NOMO-1 (cell line): ENCODE results near the gene FCER2.

Source experiments
- DNase-seq, 2 experiments: peaks; one replicate each; lab custom pipeline; 2025; ENCODE audit not compliant: unreplicated experiment in 2 of 2; lab: John Stamatoyannopoulos, UW

FCER2 gene

DNA sequence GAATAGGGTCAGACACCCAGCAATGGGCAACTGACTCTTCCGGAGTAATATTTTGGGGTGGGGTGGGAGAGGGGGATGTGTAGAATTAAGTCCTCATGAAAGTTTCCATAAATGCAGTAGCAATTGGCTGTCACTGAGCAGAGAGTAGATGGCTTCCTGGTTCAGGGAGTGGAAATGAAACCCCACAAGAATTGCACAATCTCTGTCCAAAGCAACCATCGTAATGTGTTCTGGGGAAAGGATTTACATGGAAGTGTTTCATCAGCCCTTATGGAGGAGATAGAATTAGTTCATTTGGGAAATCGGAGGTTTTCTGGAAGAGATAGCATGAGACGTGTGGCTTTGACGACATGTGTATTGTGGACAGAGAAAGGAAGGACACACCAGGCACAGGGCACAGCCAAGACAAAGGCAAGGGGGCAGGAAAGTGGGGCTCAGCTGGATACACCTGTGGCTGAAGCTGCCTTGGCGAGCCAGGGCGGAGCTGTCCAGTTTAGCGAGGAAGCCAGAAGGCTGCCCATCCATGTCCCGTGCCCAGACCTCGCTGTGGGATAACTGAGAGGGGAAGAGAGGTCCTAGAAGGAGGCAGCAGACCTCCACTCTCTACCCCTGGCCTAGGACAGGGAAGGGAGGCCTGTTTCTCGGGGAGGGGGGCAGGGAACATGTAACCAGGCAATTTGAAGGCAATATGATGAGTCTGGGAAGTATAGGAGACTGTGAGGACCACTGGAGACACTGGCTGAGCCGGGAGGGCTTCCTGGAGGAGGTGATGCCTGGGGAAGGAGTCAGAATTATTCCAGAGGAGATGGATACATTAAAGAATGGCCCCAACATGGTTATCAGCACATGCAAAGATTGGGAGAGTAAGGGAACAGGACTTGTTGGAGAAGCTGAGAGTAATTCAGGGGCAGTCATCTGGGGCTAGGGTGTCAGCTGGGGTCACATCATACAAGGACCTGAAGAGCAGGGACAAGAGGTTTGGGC is 32.6 kb upstream of the FCER2 start:
- peak; percentile 63 to 87 for DNase-seq

DNA sequence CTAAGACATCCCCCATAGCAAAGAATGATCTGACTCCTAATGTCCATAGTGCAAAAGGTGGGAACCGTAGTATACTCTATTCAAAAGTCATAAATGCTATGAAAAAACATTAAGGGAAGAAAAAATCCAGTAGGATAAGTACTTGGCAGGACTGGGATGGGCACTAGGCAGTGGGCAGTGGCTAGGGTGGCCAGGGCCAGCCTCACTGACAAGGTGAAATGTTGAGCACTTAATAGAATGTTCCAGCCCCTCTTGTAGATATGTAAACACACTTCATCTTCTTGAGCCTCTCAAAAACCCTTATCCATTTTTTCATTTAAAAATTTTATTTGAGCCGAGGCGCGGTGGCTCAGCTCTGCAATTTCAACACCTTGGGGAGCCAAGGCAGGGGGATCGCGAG is 31.4 kb upstream of the FCER2 start:
- no peak for DNase-seq

GRCh38 chr19:7732045-7732444 is 30.1 kb upstream of the FCER2 start, which contains the start of gene CLEC4G:
CLEC4G (minus strand) TSS chr19:7732110; CDS start chr19:7732102, 8 bp downstream.
- DNase-seq = no peak

- DNase-seq = no peak
Measured at GRCh38 chr19:7731615-7732014, 29.7 kb upstream of the FCER2 start.

GRCh38 chr19:7731218-7731595 is 29.3 kb upstream of the FCER2 start:
- no peak for DNase-seq

DNA sequence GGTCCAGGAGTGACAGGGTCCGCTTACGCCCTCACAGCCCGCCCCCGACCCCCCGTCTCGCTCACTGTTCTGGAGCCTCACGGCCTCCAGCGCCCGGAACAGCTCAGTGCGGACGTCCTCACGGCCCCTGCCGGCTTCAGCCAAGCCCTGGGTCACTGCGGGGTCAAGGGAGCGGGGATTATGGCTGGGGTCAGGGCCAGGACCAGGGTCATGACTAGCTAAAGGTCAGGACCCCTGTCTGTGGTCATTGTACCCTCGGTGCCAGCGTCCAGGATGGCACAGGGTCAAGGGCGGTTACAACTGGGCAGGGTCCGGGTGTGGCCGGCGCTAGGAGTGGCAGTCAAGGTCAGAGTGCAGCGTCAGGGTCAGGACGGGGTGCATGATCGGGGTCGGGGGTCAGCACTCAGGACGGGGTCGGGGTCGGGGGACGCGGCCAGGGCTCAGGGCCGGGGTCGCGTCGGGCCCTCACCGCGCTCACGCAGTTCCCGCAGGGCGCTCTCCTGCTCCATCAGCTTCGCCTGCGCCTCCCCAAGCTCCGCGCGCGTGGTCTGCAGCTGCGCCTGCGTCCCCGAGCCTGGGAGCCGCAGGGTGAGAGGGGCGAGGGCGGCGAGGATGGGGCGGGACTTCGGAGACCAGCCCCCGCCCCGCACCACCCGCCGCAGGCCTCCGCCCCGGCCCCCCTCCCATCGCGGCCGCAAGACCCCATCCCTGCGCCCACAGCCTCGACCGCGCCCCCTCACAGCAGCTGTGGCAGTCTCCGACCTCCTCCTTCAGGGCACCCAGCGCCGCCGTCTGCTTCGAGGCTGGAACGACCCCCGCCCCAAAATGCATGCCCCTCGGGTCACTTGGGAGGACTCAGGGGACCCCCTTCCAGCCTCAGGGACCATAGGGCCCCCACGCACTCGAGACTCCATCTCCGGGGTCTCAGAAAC is 28.6 kb upstream of the FCER2 start:
- DNase-seq = no peak

GRCh38 chr19:7729831-7730285 is 27.9 kb upstream of the FCER2 start:
- DNase-seq = no peak

GRCh38 chr19:7729211-7729610 is 27.3 kb upstream of the FCER2 start:
- DNase-seq = peak in 1 of 2 experiments; percentile 18

DNA sequence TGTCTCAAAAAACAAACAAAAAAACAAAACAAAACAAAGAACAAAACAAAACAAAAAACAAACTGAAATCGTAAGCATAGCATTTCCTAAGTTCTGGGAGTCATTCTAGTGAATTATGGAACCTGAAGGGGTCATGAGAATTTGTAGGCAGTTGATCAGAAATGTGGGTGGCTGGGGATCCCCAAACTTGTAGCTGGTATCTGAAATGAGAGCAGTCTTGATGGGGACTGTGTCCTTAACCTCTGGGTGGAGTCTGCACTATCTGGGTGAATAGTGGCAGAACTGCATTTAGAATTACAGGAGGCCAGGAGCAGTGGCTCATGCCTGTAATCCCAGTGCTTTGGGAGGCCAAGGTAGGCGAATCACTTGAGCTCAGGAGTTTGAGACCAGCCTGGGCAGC is 23.9 kb upstream of the FCER2 start:
- DNase-seq = no peak

- no peak for DNase-seq
Measured at GRCh38 chr19:7722231-7722651, 20.3 kb upstream of the FCER2 start.

GRCh38 chr19:7720351-7720750 is 18.4 kb upstream of the FCER2 start:
- DNase-seq = no peak

GRCh38 chr19:7718668-7719067 is 16.7 kb upstream of the FCER2 start:
- no peak for DNase-seq

DNA sequence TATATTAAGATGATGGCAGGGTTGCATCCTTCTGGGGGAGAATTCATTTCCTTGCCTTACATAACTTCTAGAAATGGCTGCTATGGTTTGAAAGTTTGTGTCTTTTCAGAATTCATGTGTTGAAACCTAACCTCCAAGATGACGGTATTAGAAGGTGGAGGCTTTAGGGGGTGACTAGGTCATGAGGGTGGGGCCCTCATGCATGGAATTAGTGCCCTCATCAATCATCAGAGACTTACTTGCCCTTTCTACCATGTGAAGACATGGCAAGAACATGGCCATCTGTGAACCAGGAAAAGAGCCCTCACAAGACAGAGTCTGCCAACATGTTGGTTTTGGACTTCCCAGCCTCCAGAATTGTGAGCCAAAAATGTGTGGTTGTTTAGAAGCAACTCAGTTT is 14.8 kb upstream of the FCER2 start:
- DNase-seq = no peak

DNA sequence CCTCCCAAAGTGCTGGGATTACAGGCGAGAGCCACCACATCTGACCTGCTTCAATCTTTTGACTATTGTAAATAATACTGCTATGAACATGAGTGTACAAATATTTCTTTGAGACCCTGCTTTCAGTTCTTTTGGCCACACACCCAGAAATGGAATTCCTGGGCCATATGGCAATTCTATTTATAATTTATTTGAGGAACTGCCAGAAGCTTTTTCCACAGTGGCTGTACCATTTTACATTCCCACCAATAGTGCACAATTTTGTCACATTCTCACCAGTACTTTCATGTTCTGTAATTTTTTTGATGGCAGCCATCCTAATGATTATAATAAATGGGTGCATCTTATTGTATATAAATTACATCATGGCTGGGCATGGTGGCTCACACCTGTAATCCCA is 13.7 kb upstream of the FCER2 start:
- DNase-seq = no peak

- DNase-seq = no peak
Measured at GRCh38 chr19:7710616-7711015, 8.7 kb upstream of the FCER2 start.

DNA sequence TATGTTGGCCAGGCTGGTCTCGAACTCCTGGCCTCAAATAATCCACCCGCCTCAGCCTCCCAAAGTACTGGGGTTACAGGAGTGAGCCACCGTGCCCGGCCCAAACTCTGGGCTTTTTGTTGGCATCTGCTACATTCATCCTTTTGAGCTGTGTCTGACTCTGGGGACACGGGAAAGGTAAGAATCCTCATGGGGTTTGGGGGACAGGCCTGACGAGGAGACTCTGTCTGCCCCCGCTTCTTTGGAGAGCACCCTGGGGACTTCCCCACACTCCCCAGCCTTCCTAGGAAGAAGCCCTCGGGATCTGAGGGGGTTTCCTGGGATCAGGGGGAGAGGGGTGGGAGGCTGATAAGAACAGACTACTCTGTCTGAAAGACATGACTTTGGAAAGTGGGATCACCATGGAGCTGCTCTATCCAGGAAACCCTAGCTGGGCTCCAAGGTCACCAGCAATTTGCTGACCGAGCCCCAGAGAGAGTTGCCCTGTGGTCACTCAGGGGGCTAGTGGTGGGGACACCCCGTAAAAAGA is 8.1 kb upstream of the FCER2 start:
- DNase-seq = no peak

DNA sequence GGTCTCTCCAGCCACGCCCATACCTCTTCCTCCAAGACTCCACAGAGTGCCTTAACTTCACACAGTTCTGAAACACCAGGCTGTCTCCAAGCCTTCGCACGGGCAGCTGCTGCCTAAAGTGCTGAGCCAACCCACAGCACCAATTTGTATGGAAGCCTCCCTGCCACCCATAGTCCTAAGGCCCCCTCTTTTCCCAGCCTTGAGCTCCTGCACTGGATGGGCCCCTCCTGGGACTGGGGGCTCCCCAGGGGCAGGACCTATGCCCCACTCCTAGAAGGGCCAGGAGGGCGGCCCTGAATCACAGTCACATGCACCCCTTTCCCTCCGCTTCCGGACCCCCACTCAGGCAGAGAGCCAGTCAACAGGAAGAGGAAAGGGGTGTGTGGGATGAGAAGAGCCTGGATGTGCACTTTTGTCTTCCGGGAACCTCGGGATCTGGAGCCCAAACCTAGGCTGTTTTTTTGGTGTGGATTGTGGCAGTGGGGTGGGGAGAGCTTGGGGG is 5.1 kb upstream of the FCER2 start:
- DNase-seq = no peak

DNA sequence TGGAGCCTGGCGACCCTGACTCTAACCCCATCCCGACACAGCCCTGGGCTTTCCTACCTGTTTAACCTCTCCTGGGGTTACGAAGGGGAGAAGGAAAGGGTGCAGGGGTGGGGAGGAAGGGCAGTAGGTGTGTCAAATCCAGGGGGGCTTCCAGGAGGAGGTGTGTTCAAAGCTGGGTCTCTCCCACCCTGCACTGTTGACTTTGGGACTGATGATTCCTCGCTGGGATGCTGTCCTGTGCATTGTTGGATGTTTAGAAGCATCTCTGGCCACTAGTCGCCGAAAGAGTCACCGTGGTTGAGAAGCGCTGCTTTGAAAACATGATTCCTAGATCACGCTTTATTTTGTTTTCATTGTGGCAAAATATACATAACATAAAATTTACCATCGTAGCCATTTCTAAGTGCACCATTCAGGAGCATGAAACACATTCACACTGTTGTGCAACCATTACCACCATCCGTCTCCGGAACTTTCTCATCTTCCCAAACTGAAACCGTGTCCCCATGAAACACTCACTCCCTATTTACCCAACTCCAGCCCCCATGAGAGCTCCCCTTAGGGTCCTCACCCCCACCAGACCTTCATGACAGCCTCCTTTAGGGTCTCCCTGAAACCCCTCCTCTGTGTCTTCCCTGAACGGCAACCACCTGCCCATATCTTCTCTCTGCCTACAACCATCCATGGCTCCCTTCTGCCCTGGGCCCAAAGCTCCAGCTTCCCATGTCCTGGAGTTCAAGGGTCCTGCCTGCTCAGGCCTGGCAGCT is 4.4 kb upstream of the FCER2 start:
- DNase-seq = no peak

DNA sequence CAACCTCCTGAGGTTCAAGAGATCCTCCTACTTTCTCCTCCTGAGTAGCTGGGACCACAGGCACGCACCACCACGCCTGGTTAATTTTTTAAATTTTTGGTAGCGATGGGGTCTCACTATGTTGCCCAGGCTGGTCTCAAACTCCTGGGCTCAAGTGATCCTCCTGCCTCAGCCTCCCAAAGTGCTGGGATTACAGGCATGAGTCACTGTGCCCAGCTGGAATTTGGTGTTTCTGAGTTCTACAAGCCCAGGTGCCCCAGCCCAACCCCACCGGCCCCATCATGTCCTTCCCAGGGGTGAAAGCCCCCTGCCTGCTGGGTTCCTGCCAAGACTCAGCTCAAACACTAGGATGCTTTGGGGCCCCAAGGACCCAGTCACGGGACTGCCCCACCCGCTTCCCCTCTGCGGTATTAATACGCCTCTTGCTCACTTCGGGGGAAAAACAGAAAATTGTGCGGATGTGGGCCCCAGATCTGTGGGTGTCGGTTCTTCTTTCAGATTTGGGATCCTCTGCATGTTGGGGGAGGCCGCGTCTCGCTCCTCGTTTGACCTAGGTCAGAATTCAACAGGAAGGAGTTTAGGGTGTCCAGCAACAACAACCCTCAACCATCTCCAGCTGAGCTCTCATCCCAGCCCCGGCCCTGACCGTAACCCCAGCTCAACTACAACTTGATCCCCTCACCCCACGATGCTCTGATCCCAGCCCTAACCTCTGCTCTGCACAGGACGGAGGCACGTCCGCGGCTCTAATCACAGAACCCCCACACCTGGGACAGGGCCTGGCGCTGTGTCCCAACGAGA is 3.7 kb upstream of the FCER2 start:
- peak; percentile 94 to 96 for DNase-seq
